HepG2 (cell line): Measurements from ENCODE around the gene MAP2K2. TPM values are rescaled to one million over a fixed set of nuclear protein-coding genes. Genes with fewer than 3 reads are reported as not detected.
A peak's percentile ranks its signal among the peaks of the same experiment; 100 is the strongest.

Experiments
- ATF7 ChIP-seq, 2 experiments: fragments of 450-650 bp in 1 of 2; sonication (generic) in 1 of 2; formaldehyde crosslinking in 1 of 2; IDR thresholded peaks; 2 replicates each; pipeline versions ENCODE4 v1.4.0 to v1.6.1; 2016 to 2020; ENCODE audit warnings: antibody characterized with exemption in 1 of 2, mild to moderate bottlenecking in 1 of 2, missing genetic modification reagents in 1 of 2
- ESRRA ChIP-seq: sonication (generic); formaldehyde crosslinking; IDR thresholded peaks from 2 replicates; pipeline ENCODE4 v1.5.1; 2020; ENCODE audit warnings: mild to moderate bottlenecking, low read depth, missing genetic modification reagents
- HIVEP1 ChIP-seq: sonication (generic); formaldehyde crosslinking; IDR thresholded peaks from 2 replicates; pipeline ENCODE4 v1.4.0; 2020; ENCODE audit warnings: mild to moderate bottlenecking, missing genetic modification reagents
- KDM5B ChIP-seq: sonication (generic); formaldehyde crosslinking; IDR thresholded peaks from 2 replicates; pipeline ENCODE4 v1.4.0; 2020; ENCODE audit warnings: missing genetic modification reagents, mild to moderate bottlenecking, borderline replicate concordance
- KMT2A ChIP-seq: sonication (generic); formaldehyde crosslinking; IDR thresholded peaks from 2 replicates; pipeline ENCODE4 v1.4.0; 2020; ENCODE audit warnings: missing genetic modification reagents
- MED1 ChIP-seq: sonication (generic); formaldehyde crosslinking; IDR thresholded peaks from 2 replicates; pipeline ENCODE4 v1.4.0; 2020; ENCODE audit warnings: missing genetic modification reagents
- NR2F2 ChIP-seq: IDR thresholded peaks from 2 replicates; pipeline ENCODE4 v1.6.1; 2012; ENCODE audit warnings: low read depth, inconsistent platforms, borderline replicate concordance
- PAX8 ChIP-seq: sonication (generic); formaldehyde crosslinking; IDR thresholded peaks from 2 replicates; pipeline ENCODE4 v1.8.0; 2022; ENCODE audit warnings: mild to moderate bottlenecking, missing genetic modification reagents, borderline replicate concordance
- PRMT3 ChIP-seq: sonication (generic); formaldehyde crosslinking; IDR thresholded peaks from 2 replicates; pipeline ENCODE4 v1.8.1; 2022; ENCODE audit warnings: low read depth, mild to moderate bottlenecking, moderate library complexity, missing genetic modification reagents, borderline replicate concordance
- RBAK ChIP-seq: sonication (generic); formaldehyde crosslinking; IDR thresholded peaks from 2 replicates; pipeline ENCODE4 v1.5.1; 2020; ENCODE audit warnings: mild to moderate bottlenecking, missing genetic modification reagents
- SALL1 ChIP-seq: sonication (generic); formaldehyde crosslinking; IDR thresholded peaks from 2 replicates; pipeline ENCODE4 v1.8.0; 2022; ENCODE audit warnings: mild to moderate bottlenecking, missing genetic modification reagents
- SMAD1 ChIP-seq: sonication (generic); formaldehyde crosslinking; IDR thresholded peaks from 2 replicates; pipeline ENCODE4 v1.4.0; 2020; ENCODE audit warnings: missing genetic modification reagents, low read depth, mild to moderate bottlenecking, borderline replicate concordance
- ZBTB8A ChIP-seq: sonication (generic); formaldehyde crosslinking; IDR thresholded peaks from 2 replicates; pipeline ENCODE4 v1.4.0; 2020; ENCODE audit warnings: mild to moderate bottlenecking, low read depth, missing genetic modification reagents, borderline replicate concordance
- ZFP41 ChIP-seq: sonication (generic); formaldehyde crosslinking; IDR thresholded peaks from 2 replicates; pipeline ENCODE4 v1.4.0; 2020; ENCODE audit warnings: mild to moderate bottlenecking, missing genetic modification reagents, borderline replicate concordance
- ZFP90 ChIP-seq: sonication (generic); formaldehyde crosslinking; IDR thresholded peaks from 2 replicates; pipeline ENCODE4 v1.8.0; 2022; ENCODE audit warnings: missing genetic modification reagents, mild to moderate bottlenecking, inconsistent platforms, borderline replicate concordance
- ZNF205 ChIP-seq: IDR thresholded peaks from 2 replicates; pipeline ENCODE4 v1.6.1; 2018; ENCODE audit warnings: missing biosample characterization, missing genetic modification reagents
- ZNF672 ChIP-seq: sonication (generic); formaldehyde crosslinking; IDR thresholded peaks from 2 replicates; pipeline ENCODE4 v1.8.1; 2022; ENCODE audit warnings: missing genetic modification reagents
- ZNF839 ChIP-seq: sonication (generic); formaldehyde crosslinking; IDR thresholded peaks from 2 replicates; pipeline ENCODE4 v1.4.0; 2020; ENCODE audit warnings: missing genetic modification reagents, mild to moderate bottlenecking, borderline replicate concordance
- polyA plus RNA-seq, 8 experiments: library from polyadenylated mRNA; depleted of rRNA in 3 of 8; stranded (reverse) in 7 of 8; unstranded in 1 of 8; fragments of >200 nt; fragmentation: Illumina TruSeq in 4 of 8; extraction: Trizol in 4 of 8; gene quantifications; 2 replicates each; pipeline versions ENCODE4 v1.2.1 to v1.2.3, GENCODE V29; 2011 to 2016; ENCODE audit warnings: low read depth in 4 of 8, missing spikeins in 1 of 8, mixed read lengths in 1 of 8; ENCODE audit not compliant: insufficient read depth in 1 of 8
- total RNA-seq, 5 experiments: library from RNA; depleted of rRNA; stranded (reverse); fragments of >200 nt; fragmentation: Illumina TruSeq; extraction: Trizol; gene quantifications; 2 replicates each; pipeline ENCODE4 v1.2.3, GENCODE V29; 2016; ENCODE audit warnings: low read depth in 1 of 5
- TF ChIP-seq, protein P1 (sequence below): sonication (generic); formaldehyde crosslinking; IDR thresholded peaks from 2 replicates; pipeline ENCODE4 v1.9.0; 2021; ENCODE audit warnings: missing genetic modification reagents, mild to moderate bottlenecking, borderline replicate concordance
- TF ChIP-seq, protein P2 (sequence below): sonication (generic); formaldehyde crosslinking; conservative IDR thresholded peaks from 2 replicates; pipeline ENCODE4 v1.4.0; 2020; ENCODE audit warnings: missing genetic modification reagents
- TF ChIP-seq, protein P3 (sequence below), 2 experiments: sonication (generic) in 1 of 2; formaldehyde crosslinking in 1 of 2; IDR thresholded peaks; 2 replicates each; pipeline versions ENCODE4 v1.4.0 to v1.6.1; 2018 to 2020; ENCODE audit warnings: missing genetic modification reagents in 2 of 2, borderline replicate concordance in 1 of 2, low read depth in 1 of 2, mild to moderate bottlenecking in 1 of 2, missing biosample characterization in 1 of 2
- TF ChIP-seq, protein P4 (sequence below): sonication (generic); formaldehyde crosslinking; IDR thresholded peaks from 2 replicates; pipeline ENCODE4 v1.8.0; 2022; ENCODE audit warnings: mild to moderate bottlenecking, missing genetic modification reagents; ENCODE audit not compliant: insufficient replicate concordance
- TF ChIP-seq, protein P5 (sequence below): sonication (generic); formaldehyde crosslinking; conservative IDR thresholded peaks from 2 replicates; pipeline ENCODE4 v1.4.0; 2020; ENCODE audit warnings: missing genetic modification reagents

The MAP2K2 gene
- total and polyA plus RNA-seq, 2 of the 13 experiments (the other 11 are each of a cell fraction or from before 2014, with no cell fraction given): 70.3 to 80.9 TPM

DNA sequence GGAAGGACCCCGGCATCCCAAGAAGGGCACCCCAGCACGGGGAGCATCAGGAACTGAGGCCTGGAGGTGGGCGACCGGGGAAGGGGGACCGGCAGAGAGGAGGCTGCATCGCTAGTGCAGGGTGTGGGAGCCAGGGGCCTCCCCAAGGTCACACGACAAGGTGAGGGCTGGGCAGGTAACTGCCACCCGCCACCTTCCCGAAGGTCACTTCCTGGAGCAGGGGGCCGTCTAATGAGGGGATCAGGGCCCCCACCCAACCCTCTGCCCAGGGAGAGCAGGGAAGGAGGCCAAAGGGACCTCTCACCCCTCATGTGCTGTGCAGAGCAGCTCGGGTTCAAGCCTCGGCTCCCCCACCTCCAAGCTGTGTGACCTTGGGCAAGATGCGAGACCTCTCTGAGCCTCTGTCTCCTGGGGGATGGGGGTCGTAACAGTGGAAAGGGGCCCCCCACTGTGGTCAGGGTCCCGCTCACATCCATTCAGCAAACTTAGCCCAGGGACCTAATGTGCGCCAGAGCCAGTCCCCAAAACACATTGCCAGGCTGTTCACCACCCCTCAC lies 63.2 kb downstream of the MAP2K2 start (continued):
- no peak for TF ChIP-seq ATF7 (IDR thresholded peaks at IDR 0.05)
- TF ChIP-seq ATF7 (CRISPR knock-in tag; IDR thresholded peaks at IDR 0.05): no peak
- TF ChIP-seq KDM5B (CRISPR knock-in tag): no peak
- TF ChIP-seq ZNF672: no peak
- TF ChIP-seq, protein P1, sequence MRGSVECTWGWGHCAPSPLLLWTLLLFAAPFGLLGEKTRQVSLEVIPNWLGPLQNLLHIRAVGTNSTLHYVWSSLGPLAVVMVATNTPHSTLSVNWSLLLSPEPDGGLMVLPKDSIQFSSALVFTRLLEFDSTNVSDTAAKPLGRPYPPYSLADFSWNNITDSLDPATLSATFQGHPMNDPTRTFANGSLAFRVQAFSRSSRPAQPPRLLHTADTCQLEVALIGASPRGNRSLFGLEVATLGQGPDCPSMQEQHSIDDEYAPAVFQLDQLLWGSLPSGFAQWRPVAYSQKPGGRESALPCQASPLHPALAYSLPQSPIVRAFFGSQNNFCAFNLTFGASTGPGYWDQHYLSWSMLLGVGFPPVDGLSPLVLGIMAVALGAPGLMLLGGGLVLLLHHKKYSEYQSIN: no peak
- TF ChIP-seq, protein P2, sequence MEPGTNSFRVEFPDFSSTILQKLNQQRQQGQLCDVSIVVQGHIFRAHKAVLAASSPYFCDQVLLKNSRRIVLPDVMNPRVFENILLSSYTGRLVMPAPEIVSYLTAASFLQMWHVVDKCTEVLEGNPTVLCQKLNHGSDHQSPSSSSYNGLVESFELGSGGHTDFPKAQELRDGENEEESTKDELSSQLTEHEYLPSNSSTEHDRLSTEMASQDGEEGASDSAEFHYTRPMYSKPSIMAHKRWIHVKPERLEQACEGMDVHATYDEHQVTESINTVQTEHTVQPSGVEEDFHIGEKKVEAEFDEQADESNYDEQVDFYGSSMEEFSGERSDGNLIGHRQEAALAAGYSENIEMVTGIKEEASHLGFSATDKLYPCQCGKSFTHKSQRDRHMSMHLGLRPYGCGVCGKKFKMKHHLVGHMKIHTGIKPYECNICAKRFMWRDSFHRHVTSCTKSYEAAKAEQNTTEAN (CRISPR knock-in tag): no peak
- TF ChIP-seq HIVEP1: no peak
- TF ChIP-seq ZBTB8A (CRISPR knock-in tag): no peak
- TF ChIP-seq ZFP90 (CRISPR knock-in tag): no peak
- no peak for TF ChIP-seq ZNF205 (CRISPR knock-in tag)
- no peak for TF ChIP-seq MED1 (CRISPR knock-in tag)
- TF ChIP-seq, protein P3, sequence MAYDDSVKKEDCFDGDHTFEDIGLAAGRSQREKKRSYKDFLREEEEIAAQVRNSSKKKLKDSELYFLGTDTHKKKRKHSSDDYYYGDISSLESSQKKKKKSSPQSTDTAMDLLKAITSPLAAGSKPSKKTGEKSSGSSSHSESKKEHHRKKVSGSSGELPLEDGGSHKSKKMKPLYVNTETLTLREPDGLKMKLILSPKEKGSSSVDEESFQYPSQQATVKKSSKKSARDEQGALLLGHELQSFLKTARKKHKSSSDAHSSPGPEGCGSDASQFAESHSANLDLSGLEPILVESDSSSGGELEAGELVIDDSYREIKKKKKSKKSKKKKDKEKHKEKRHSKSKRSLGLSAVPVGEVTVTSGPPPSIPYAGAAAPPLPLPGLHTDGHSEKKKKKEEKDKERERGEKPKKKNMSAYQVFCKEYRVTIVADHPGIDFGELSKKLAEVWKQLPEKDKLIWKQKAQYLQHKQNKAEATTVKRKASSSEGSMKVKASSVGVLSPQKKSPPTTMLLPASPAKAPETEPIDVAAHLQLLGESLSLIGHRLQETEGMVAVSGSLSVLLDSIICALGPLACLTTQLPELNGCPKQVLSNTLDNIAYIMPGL (CRISPR knock-in tag; IDR thresholded peaks at IDR 0.05; ENCODE audit: borderline replicate concordance in 1 of 2, low read depth in 1 of 2): peak in 1 of 2 experiments; percentile 14; a peak in 1 of 4 replicates
- no peak for TF ChIP-seq SMAD1 (CRISPR knock-in tag)
- TF ChIP-seq ZFP41: no peak
- no peak for TF ChIP-seq RBAK (CRISPR knock-in tag)
- TF ChIP-seq, protein P4, sequence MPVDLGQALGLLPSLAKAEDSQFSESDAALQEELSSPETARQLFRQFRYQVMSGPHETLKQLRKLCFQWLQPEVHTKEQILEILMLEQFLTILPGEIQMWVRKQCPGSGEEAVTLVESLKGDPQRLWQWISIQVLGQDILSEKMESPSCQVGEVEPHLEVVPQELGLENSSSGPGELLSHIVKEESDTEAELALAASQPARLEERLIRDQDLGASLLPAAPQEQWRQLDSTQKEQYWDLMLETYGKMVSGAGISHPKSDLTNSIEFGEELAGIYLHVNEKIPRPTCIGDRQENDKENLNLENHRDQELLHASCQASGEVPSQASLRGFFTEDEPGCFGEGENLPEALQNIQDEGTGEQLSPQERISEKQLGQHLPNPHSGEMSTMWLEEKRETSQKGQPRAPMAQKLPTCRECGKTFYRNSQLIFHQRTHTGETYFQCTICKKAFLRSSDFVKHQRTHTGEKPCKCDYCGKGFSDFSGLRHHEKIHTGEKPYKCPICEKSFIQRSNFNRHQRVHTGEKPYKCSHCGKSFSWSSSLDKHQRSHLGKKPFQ: no peak
- no peak for TF ChIP-seq KMT2A
- peak; percentile 48 for TF ChIP-seq SALL1 (CRISPR knock-in tag)
- no peak for TF ChIP-seq PAX8
- TF ChIP-seq, protein P5, sequence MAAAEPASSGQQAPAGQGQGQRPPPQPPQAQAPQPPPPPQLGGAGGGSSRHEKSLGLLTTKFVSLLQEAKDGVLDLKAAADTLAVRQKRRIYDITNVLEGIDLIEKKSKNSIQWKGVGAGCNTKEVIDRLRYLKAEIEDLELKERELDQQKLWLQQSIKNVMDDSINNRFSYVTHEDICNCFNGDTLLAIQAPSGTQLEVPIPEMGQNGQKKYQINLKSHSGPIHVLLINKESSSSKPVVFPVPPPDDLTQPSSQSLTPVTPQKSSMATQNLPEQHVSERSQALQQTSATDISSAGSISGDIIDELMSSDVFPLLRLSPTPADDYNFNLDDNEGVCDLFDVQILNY (CRISPR knock-in tag): no peak
- peak; percentile 29; the same call in 1 of the 2 replicates for TF ChIP-seq ESRRA
- TF ChIP-seq ZNF839 (CRISPR knock-in tag): 0 out of 2 replicates have a peak, but pooled peaks have one; percentile 37
- peak; percentile 49; the same call in 1 of the 2 replicates for TF ChIP-seq PRMT3 (CRISPR knock-in tag)
- peak; percentile 7; the same call in 1 of the 2 replicates for TF ChIP-seq NR2F2
